NCI-H146 (cell line): ENCODE results near the gene CLRN3.

Source experiments
- DNase-seq: peaks from one replicate; lab custom pipeline; 2025; lab: John Stamatoyannopoulos, UW

CLRN3 gene, protein sequence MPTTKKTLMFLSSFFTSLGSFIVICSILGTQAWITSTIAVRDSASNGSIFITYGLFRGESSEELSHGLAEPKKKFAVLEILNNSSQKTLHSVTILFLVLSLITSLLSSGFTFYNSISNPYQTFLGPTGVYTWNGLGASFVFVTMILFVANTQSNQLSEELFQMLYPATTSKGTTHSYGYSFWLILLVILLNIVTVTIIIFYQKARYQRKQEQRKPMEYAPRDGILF

DNA sequence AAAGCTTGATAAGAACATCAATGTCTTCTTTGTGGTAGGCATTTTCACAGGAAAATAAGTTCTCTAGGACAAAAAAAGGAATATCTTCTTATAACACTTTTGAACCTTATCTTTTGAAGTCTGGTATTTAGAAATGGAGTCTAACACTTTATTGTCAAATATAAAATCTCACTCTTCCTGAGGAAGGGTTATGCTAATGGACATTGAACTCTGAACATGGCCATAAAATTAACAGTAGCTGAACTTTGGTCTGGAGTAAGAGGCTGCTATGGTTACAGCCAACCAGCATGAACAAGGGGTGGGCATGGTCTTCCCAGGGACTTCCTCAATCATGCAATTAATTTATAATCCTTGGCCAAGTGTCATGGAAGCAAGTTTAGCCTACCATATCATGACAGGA, at the start of gene CLRN3:
TSS of gene CLRN3 (minus strand) at position 199 of the 400 bp plus-strand sequence. CDS start at position 42, 157 bp downstream.
- DNase-seq, result no peak

DNA sequence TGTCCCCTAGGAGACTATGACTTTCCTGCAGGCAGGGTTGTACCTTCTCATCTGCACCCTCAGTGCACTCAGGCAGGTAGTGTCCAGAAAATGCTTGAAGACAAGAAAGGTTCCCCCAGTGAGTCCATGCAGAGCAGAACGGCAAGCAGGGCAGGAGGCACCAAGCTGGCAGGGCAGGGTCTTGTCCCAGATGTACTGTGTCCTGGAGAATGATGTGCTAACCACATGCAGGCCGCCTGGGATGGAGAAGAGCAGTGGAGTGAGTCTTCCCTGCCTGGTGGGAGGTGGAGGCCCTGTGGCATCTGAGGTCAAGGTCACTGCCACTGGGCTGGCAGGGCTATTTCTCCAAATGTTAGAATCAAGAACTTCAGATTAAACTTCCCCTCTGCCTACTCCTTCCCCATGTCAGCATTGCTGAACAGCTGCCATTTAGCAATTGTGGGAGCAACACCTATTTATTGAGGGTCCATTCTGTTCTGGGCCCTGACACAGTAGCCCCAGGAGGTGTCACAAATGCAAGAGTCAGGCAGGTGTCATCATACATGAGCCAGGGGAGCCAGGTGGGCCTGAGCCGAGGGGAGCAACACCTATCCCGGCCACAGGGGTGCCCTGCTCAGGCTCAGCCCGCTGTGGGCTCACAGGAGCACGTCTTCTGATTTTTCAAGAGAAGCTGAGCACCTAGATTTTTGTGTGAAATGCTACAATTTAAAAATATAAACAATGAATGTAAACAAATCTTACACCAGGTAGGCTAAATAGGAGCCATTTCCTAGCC, 48.3 kb upstream of the CLRN3 start:
- no peak for DNase-seq

DNA sequence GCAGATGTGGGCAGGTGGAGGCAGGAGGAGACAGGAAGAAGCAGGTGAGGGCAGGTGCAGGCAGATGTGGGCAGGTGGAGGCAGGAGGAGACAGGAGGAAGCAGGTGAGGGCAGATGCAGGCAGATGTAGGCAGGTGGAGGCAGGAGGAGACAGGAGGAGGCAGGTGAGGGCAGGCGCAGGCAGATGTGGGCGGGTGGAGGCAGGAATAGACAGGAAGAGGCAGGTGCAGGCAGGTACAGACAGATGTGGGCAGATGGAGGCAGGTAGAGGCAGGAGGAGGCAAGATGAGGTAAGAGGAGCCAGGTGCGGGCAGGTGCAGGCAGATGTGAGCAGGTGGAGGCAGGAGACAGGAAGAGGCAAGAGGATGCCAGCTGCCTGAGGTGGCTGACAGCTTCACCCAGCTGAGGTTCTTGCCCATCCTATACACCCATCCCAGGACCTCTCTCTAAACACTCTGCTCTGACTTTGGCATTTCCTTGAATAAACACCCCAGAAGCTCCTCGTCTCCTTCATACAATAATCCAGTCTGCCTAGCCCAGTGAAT, 47.1 kb upstream of the CLRN3 start:
- DNase-seq, result no peak

DNA sequence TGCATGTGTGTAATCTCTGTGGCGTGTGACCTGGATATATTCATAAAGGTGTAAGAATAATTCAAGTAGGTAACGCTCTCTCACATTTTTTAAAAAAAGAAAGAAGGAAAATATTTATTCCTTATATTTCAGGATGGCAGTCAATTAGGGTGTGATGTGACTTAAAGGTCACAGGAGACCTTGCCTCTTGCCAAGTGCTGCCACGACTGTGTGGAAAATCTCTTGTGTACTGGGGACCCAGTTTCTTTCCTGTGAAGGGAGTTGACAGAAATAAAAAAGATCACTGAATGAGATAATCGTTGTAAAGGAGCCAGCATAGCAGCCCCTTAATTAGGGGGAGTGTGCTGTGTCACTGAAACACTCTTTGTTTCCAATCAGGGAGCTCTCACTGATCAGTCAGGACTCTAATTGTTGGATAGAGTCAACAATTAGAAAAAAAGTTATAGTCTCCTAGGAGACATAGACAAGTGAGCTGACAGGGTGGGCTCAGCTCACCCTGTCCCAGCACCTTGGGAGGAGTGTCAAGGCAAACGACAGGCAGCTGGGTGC, 45.2 kb upstream of the CLRN3 start:
- DNase-seq, result no peak

DNA sequence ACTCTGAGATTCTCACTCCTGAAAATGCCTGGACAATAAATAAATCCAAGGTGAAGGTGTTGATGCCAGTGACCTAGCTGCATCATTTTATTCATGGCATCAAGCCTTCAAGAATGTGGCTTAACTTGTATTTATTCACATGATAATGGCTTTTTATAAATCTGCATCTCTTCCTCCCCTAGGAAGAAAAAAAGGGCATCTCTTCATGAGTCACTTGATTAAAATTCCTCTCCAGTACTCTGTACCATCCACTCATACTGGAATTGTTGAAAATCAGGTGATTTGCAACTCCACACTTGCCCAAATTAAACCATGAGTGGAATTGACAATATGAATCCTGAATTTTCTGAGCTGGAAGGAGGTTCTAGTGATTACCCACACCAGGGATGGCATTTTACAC, 44.3 kb upstream of the CLRN3 start:
- DNase-seq, result no peak

DNA sequence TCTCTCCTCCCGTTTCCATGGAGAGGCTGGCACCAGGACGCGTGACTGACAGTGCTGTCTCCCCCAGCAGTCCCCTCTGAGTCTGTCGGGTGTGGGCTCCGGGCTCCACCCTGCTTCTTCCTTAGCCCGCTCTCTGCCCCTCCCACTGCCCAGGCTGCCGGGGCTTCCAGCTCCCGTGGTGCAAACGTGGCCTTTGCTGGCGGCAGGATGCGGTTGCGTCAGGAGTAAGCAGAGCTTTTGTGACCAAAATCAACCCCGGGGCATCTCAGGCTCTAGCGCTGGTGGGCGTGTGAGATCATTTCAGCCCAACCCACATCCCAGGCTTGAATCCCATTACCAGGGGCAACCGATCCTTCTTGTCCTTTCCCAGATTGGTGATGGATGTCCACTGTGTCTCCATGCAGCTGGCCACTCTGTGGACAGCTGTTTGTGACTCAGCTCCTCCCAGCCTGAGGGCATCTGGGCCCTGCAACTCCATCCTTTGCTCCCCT, 42.4 kb upstream of the CLRN3 start:
- DNase-seq, result no peak

DNA sequence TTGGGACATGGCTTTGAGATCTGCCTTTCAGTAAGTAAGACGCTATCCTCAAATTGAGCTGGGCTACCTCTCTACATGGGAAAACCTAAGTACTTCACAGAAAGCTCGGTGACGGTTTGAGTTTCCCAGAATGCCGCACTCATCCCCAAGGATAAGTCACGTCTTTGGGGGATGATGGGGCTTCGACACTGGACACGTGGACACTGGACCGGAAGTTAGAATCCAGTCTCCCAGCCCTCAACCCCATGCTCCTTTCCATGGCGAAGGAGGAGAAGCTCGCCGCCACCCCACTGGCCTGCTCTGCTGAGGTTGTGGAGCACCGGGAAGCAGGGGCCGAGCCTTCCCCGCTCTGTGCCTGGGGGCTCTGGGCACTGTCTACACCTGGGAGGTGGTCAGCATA, 41.6 kb upstream of the CLRN3 start:
- DNase-seq, result no peak

DNA sequence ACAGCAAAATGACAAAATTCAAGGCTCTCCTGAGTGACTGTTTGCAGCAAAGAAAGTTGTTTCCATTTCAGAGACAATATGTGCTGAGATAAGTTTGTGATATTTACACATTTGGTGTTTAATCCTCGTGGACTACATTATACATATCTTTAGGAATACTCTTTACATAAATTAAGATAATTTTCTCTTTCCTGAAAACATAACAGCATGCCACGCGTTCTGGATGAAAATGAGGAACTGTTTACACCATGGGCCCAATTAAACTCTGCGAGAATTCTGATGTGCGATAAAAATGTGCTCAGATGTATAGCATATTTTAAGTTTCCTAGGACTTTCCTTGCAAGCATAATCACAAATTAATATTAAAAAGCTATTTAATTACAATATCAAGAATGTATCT, 40.5 kb upstream of the CLRN3 start:
- no peak for DNase-seq

DNA sequence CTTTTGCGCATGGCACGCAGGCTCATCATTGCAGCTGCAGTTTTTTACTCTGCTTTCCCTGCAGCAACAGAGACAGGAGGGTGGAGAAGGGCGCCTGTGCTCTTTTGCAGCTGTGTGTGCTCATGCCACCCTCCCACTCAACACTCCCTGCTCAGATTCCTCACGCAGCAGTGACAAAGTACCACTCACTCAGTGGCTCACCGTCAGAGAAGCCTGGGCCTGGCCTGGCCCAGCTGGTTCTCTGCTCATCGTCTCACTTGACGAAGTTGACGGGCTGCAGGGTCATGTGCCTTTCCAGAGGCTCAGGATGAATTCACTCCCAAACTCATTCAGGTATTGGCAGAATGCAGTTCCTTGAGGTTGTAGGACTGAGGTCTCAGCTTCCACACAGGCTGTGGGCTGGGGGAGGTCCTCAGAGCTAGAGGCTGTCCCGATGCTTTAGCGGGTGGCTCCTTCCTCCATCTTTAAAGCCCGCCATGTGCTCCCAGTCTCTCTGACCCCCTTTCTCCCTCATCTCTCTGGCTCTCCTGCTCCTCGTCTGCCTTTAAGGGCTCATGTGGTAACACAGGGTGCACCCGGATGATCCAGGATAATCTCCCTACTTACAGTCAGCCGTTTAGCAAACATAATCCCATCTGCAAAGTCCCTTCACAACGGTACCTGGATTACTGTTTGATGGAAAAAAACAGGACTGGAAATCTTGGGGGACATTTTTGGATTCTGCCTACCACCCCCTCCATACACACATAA, 40.0 kb upstream of the CLRN3 start:
- DNase-seq, result no peak

DNA sequence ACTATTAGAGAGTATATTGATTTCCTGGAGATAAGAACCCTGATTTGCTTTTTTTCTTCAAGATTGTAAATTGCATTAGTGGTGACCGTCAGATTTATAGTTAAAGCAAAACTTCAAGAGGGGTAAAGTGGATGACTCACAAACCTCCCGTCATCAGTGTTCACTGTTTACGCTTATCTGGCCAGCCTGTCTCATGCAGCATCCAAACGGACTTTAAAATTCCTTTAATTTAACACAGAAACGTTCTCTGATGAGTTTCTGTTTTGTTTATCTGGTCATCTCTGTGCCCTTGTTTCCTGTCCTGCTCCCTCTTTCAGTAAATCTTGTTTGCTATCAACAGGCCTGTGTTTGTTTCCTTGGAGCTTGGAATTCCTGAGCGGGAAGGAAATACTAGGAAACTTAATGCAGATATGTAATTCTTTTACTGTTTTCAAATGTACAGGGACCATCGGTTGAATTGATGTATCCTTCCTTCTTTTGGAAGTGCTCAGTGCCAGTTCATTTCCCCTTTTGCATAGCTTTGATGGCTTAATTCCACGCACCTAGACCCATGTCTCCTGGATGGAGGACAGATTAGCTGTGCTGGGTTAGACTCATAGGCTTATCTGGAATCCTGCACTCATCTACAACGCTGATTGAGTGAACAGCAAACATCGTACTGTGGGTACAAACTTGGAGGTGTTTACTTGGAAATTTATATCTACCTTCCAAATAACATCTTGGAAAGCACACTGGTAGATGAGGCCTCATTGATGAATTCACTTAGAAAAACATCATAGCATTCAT, 35.5 kb upstream of the CLRN3 start:
- no peak for DNase-seq

DNA sequence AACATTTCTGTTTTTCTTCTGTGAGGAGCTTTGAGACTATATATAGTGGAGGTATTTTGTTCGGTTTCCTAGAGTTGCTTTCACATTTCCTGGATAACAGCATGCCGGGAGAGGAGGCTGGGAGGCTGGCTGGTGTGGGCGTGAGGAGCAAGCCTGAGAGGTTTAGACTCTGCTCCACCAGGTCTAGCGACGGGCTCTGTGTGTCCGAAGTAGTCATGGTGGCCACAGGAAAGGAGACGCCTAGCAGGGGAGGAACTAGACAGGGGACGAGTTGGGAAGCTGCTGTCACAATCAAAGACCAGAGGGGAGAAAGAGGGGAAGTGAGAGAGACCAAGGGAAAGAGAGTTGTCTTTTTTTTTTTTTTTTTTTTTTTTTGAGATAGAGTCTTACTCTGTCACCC, 33.7 kb upstream of the CLRN3 start:
- DNase-seq, result no peak

DNA sequence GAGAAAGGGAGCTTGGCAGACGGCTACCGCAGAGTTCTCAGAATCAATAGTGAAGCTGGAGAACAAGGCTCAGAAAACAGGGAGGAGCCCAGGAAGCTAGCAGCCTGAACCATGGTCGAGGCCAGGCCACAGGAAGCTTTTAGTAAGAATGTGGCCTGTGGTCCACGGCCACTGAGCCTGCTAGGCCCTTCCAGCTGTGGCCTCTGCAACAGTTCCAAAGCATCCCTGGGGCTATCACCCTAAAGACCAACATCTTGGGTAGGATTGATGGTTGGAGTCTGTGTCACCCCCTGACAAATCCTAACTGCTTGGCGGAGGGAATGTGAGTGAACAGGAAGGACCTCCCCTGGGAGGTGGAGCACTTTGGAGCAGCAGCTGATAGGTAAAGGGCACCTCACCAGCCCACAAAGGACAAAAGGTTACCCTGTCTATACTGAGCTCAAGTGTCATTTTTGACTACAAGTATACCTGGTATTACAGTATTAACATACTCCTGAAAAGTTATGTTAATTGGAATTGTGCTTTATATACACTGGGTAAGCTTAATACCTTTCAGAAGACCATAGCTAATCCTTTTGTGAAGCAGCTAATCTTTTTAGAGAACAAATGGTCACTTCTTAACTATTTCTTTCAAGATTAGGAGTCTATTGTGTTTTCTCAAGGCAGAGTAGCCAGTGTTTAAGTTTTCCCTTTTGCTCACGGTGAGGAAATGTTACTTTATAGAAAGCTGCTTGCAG, 32.9 kb upstream of the CLRN3 start:
- no peak for DNase-seq

DNA sequence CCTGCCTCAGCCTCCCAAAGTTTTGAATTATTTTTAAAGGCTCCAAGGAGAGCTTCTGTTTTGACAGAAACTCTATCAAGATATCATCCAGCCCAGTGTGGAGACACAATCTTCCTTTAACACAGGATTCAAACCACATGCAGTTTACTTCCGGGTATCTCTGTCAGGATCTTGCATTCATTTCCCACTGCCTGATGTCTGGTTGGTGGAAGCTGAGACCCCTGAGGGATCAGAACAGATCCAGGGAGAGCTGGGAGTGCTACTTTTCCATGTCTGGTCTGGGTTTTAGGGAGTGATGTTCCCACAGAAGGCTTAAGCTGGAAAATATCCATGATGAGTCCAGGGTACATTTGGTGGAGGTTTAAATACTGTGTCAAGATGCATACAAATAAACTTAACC, 30.9 kb upstream of the CLRN3 start:
- no peak for DNase-seq

DNA sequence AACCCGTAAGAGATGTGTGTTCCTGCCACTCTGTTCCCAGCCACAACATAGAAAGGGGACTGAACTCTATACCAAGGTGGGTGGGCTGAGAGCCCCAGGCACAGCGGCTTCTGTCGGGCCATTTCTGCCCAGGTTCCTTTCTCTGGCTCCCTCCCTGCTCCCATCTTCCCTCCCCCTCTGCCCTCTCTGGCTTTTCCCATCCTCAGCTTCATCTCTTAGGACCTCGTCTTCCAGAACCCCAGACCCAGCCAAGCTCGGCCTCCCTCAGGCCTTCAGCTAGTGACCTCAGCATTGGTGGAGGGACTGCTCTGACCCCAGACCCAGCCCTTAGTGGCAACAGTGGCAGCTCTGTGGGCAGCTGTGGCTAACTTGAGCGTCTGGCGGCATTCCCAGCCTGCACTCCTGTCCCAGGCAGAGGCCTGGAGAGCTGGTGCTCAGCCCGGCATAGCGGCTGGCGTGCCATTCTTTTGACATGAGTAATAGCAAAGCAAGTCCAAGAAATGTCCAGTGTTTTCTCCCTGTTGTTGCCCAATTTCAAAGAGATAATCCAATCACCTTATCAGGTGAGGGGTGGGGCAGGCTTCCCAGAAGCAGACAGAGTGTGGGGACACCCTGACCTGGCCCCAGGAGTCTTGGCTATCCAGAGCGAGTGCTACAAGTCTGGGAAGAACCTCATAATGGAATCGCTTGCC, 30.1 kb upstream of the CLRN3 start:
- no peak for DNase-seq

DNA sequence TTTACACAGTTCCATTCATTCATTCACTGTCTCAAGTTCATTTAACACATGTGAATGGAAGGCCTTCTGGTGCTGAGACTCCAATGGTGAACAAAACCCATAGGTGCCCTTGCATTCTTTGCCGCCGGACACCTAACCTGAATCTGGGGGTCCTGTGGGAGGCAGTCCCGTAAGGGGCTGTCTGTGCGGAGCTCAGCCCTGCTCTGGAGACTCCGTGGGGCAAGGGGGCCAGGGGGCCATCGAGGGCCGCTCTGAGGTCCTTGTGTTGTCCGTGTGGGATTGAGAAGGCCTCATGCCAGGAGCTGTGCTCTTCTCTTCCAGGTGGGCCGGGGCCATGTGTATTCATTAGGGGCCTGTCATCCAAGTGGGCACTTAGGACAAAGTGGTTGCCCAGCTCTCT, 29.5 kb upstream of the CLRN3 start:
- no peak for DNase-seq

DNA sequence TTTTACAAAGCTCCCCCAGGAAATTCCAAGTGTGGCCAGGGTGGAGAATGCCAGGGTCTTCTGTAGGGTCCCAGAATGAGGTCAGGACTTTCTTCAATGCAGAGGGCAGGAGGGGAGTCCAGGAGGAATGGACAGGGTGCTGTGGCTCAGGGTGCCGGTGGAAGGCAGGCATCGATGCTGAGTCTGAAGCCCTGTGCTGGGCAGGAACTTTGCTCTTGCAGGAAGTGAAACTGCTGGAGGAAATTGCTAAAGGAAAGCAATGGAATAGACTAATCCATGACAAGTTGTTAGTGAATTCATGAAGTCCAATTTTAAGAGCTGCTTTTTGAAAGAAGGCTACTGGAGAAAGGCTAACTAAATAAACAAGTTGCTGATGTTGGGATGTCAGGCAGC, 29.0 kb upstream of the CLRN3 start:
- DNase-seq, result no peak

DNA sequence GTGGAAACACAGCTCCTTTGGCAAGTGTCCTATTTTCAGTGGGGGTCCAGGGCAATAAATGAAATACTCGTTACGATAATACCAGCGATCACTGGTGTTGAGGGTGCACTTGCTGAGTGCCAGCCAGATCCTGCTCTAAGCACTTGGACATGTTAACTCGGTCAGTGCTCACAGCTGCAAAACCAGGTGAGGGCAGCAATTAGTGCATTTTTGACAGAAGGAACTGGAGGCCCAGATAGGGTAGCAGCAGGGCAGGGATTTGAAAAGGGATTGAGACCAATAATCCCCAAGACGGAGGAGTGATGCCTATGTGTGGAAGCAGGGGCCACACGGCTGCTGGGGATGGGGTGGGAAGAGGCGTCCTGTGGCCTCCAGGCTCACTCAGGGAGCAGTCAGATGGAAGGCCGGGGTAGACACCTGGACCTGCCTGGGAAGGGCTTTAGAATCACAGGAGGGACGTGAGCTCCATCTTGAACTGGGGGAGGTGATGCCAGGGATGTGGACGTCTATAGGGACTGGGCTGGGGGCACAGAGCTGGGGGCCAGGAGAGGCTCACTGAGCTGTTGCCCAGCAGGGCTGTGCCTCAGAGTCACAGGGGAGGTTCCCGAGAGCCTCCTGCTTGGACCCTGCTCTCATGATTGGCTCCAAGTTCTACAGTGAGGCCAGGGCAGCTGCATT, 28.5 kb upstream of the CLRN3 start:
- DNase-seq, result no peak

DNA sequence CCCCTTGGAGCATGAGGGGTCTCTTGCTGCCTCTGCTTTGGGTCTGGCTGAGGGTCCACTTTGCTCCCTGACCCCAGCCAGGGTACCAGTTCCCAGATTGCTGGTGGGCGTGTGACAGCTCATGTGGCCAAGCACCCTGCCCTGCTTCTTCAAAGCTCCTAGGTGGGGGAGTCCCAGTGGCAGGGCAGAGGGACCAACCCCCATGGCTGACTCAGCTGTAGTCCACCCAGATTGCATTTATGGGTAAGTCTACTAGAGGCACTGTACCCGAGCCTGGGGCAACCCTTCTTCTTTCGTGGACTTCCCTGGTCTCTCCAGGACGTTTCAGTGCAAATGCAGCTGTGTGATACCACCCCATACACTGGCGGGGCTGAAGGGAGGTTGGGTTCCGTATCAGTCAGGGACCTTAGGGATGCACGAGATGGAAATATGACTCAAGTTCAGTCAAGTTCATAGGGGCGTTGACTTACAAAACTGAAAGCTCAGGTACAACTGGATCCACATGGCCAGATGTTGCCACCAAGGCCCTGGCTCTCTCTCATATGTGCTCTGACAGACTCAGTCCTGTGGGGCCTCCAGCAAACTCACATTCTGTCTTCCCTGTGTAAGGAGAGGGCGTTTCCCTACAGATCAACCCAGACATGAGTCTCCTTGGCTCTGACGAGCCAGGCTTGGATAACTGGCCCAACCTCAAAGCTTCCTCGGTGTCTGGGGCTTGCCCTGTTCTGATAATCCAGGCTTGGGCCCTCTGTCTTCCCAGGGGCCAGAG, 27.7 kb upstream of the CLRN3 start:
- DNase-seq, result no peak
